ENCODE measurements around the gene PRB3. TPM values are rescaled to one million over a fixed set of nuclear protein-coding genes. Genes with fewer than 3 reads are reported as not detected.

Gene PRB3
- polyA plus RNA-seq, 1 donor (not counting 4 experiments of a cell fraction or from before 2014, with no cell fraction given), result not detected

DNA sequence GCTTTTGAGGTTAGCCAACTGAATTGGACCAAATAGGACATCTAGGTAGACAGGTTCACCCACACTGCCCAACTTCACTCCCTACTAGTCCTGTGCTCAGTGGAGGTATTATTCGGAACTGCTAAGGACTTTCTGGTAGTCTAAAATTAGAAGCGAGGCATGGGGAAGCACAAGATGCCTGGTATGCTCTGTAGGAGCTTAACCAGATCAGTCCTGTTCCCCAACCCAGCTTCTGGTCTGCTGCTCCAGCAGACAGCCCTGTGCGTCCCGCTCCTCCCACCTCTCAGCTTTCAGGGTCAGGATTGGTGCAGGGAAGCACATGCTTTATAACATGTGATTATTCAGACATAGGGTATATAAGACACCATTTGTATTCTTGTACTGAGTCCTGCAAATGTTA lies 31.2 kb downstream of the PRB3 start:
- dilution Hi-C loops (cut with MboI; ENCODE audit: extremely low pct_ligation_motif_present, low sequenced_read_pairs), result loop anchor here (25.0 kb wide), 1 partner anchor 249 kb away; no protein-coding TSS in a partner anchor
- no peak overlapping the region for H2AFZ ChIP-seq (ENCODE audit: control insufficient read depth, low read length)
- no peaks in the 10 kb centered on the region for H3K79me2 ChIP-seq (ENCODE audit: control insufficient read depth, insufficient read depth, low read length)
- no peak for DNase-seq (ENCODE audit: low read depth, low spot score)
- H3K4me1 ChIP-seq (ENCODE audit: control insufficient read depth, extremely low read depth, insufficient read depth, low read length), result no peaks in the 10 kb centered on the region
- no peaks in the 10 kb centered on the region for H3K27me3 ChIP-seq (ENCODE audit: control insufficient read depth, extremely low read depth, insufficient read depth, low read length)
- no peaks in the 10 kb centered on the region for H4K20me1 ChIP-seq (ENCODE audit: control insufficient read depth, extremely low read depth, insufficient read depth, low read length)
- H3K9ac ChIP-seq (ENCODE audit: control insufficient read depth, extremely low read depth, insufficient read depth, low read length), result no peak overlapping the region
- no peaks in the 10 kb centered on the region for H3K9me3 ChIP-seq (ENCODE audit: control insufficient read depth, low read depth, low read length)
- FAIRE-seq, result no peak
- no peak overlapping the region for H3K4me2 ChIP-seq (ENCODE audit: control insufficient read depth, extremely low read depth, insufficient read depth, low read depth, low read length)
- H3K9me1 ChIP-seq (ENCODE audit: control insufficient read depth, extremely low read depth, insufficient read depth, low read length), result no peaks in the 10 kb centered on the region
- H3K27ac ChIP-seq (ENCODE audit: control insufficient read depth, insufficient read depth, low read length), result no peak overlapping the region
- H3K36me3 ChIP-seq (ENCODE audit: control insufficient read depth in 2 of 2, extremely low read depth in 1 of 2, insufficient read depth in 2 of 2, low read length in 2 of 2), result no peaks in the 10 kb centered on the region
- H3K4me3 ChIP-seq (ENCODE audit: control insufficient read depth in 2 of 3, extremely low read depth in 1 of 3, insufficient read depth in 2 of 3, low read depth in 1 of 3, low read length in 3 of 3), result no peak overlapping the region
- no peak for TF ChIP-seq EZH2 (IDR thresholded peaks at IDR 0.05; ENCODE audit: low read length)
- TF ChIP-seq CTCF (optimal IDR thresholded peaks at IDR 0.05 in 1 of 3, IDR thresholded peaks at IDR 0.05 in 1 of 3, conservative IDR thresholded peaks at IDR 0.05 in 1 of 3; ENCODE audit: extremely low read depth in 1 of 3, insufficient read depth in 2 of 3, low read length in 3 of 3), result no peak

GRCh38 chr12:11233532-11233931 lies 36.0 kb downstream of the PRB3 start:
- Histone ChIP-seq H3K9me1 (ENCODE audit: control insufficient read depth, extremely low read depth, insufficient read depth, low read length) (no peaks in the 10 kb centered on the region), H3K9me3 (ENCODE audit: control insufficient read depth, low read depth, low read length) (no peaks in the 10 kb centered on the region), H3K4me3 (ENCODE audit: control insufficient read depth in 2 of 3, extremely low read depth in 1 of 3, insufficient read depth in 2 of 3, low read depth in 1 of 3, low read length in 3 of 3) (no peak overlapping the region), H3K9ac (ENCODE audit: control insufficient read depth, extremely low read depth, insufficient read depth, low read length) (no peak overlapping the region), H3K27ac (ENCODE audit: control insufficient read depth, insufficient read depth, low read length) (no peak overlapping the region), H2AFZ (ENCODE audit: control insufficient read depth, low read length) (no peak overlapping the region), H3K36me3 (ENCODE audit: control insufficient read depth in 2 of 2, extremely low read depth in 1 of 2, insufficient read depth in 2 of 2, low read length in 2 of 2) (no peaks in the 10 kb centered on the region), H3K27me3 (ENCODE audit: control insufficient read depth, extremely low read depth, insufficient read depth, low read length) (no peaks in the 10 kb centered on the region), H3K4me2 (ENCODE audit: control insufficient read depth, extremely low read depth, insufficient read depth, low read depth, low read length) (no peak overlapping the region), H3K4me1 (ENCODE audit: control insufficient read depth, extremely low read depth, insufficient read depth, low read length) (no peaks in the 10 kb centered on the region), H3K79me2 (ENCODE audit: control insufficient read depth, insufficient read depth, low read length) (no peaks in the 10 kb centered on the region), H4K20me1 (ENCODE audit: control insufficient read depth, extremely low read depth, insufficient read depth, low read length) (no peaks in the 10 kb centered on the region)
- TF ChIP-seq EZH2 (IDR thresholded peaks at IDR 0.05; ENCODE audit: low read length) (no peak), CTCF (optimal IDR thresholded peaks at IDR 0.05 in 1 of 3, IDR thresholded peaks at IDR 0.05 in 1 of 3, conservative IDR thresholded peaks at IDR 0.05 in 1 of 3; ENCODE audit: extremely low read depth in 1 of 3, insufficient read depth in 2 of 3, low read length in 3 of 3) (no peak)
- dilution Hi-C loops (cut with MboI; ENCODE audit: extremely low pct_ligation_motif_present, low sequenced_read_pairs), result loop anchor here (25.0 kb wide), 1 partner anchor 254 kb away; no protein-coding TSS in a partner anchor
- DNase-seq (ENCODE audit: low read depth, low spot score), result no peak
- no peak for FAIRE-seq
